NCI-H187 (cell line): Measurements from ENCODE around the gene PCDHGA1.

Source experiments
- DNase-seq, 2 experiments: peaks; one replicate each; lab custom pipeline; 2025; lab: John Stamatoyannopoulos, UW

PCDHGA1 gene

DNA sequence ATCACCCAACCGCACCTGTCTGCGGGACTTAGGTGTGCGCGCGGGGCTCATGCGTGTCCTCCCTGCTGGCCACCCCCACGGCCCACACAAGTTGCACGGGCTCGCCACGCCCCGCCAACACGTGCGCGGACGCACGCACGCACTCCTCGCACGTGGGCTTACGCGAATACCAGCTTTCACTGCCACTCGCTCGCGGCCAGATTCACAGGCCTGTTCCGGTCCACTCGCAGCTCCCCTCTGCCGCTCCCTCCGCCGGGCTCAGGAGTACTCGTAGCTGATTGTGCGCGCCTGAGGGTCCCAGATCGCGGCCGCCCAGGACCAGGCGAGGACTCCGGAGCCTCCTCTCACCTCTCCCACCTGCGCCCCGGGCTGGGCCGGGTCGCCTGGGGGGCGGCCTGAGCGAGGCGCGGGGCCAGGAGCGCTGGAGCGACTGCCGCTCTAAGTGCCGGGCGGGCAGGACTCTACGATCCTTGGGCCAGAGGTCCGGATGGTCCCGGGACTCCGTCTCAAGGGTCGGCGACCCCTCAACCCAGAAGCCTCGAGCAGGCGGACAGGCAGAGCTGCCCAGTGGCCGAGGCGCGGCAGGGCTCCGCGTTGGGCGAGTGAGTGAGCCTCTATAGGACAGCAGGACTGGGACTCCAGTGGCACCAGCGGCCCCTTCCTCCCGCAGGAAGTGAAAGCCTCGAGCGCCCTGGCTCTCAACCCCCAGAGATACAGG, 162.0 kb downstream of the PCDHGA1 start:
- no peak for DNase-seq

DNA sequence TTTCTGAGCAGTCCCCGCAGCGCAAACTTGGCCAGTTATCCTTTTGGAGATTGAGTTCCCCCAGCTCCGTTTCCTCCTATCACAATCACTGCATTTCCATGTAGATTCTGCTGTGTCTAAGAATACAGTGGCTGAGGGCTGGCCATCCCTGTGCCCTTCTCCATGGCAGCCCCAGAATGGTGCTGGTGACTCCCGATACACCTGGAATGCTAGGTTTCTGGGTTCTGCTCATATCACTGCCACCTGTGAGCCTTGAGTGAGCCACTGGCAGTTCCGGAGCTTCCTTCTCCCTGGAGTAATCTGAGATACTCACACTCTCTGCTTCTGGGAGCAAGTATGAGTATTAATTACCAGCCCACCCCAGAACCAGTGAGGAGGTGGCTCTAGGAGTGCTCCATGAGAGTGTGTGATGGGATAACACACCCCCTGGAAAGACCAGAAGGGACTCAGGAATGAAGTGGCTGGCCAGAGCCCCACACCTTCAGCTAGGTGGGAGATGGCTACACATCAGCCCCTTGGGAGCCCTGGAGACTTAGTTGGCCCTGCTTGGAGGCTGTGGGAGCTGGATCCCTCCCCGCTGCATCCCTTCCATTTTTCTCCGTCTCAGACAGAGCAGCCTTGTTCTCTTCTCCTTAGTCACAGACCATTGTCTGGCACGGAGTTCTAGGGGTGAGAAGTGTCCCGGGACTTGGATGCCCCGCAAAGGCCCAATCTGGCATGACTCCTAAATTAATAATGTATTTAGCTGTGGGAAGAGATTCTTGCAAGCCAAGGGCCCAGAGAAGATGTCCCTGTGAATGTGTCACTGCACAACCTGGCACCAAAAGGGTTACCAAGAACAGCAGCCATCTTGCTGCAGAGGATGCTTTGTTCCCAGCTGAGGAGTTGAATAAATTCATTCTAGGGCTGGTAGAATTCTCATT, 163.4 kb downstream of the PCDHGA1 start:
- no peak for DNase-seq

DNA sequence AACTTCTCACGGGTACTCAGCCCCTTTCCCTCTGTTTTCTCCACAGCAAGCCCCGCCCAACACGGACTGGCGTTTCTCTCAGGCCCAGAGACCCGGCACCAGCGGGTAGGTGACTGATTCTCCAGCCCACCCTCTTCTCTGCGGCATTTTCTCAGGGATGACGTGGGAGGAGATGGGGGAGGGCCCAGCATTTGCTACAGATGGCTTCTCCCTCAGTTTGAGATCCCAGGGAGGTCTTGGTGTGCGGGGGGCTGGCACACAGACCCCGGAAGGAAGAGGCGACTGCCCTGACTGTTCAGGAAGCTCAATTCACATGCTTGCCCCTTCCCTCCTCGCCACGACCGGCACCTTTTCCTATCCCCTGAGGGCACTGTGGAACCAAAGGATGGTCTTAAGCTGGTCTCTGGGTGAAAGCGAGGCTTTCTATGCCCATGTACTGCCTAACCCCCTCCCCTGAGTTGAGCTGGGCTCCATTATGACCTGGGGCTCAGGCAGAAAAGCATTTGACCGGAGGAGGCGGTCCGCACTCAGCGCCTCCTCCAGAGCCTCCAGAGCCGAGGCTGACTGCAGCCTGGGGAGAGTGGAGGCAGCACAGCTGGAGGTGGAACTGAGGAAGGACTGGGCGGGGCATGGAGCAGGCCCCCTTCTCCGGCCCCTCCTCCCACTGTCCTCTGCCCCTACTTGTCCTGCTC, 164.6 kb downstream of the PCDHGA1 start:
- no peak for DNase-seq

DNA sequence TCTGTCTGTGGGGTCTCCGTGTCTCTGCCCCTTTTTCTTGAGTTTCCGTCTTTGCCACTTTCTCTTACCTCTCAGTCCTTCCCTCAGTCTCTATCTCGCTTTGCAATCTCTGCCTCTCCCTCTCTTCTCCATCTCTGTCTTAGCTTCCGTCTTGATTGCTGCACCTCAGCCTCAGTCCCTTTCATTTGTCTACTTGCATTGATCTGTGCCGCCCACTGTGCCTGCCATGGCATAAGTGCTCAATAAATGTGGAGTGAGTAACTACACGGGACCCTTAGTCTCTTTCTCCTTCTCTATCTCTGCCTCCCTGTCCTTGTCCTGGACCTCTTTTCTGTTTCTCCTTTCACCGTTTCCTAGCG, 165.1 kb downstream of the PCDHGA1 start:
- no peak for DNase-seq

DNA sequence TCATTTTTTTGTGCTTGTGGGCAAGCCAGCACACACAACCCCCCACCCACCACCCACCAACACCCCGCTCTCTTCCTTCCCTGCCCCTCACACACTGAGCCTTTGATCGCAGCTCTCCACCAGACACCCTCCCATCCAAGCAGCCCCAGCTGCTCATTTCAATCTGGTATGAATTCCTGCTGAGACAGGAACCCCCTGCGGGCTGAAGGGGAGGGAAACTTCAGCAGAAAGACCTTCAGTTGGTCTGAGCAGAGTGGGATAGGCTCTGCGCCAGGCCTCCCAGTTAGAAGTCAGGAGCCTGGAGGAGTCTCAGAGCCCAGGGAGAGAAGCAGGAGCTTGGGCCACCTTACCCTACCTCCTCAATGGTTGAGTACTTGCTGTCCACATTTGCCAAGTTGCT, 165.7 kb downstream of the PCDHGA1 start:
- DNase-seq, result no peak

DNA sequence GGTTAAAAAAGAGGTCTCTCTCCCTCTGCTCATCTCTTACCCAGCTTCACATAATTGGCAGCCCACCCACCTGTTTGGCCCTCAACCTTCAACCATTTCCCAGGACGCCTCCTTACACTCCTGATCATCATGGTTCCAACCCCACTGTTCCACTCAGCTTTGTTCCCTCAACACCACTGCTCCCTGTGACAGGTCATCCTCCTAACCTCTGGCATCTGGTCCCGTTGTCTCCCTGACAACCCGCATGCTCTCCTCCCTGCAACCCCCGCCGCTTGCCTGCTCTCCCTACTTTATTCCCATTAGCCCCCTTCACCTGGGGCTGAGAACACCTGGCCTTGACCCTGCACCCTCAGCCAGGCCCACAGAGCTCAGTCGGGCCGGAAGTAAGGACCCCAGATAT, 171.4 kb downstream of the PCDHGA1 start:
- DNase-seq, result no peak

DNA sequence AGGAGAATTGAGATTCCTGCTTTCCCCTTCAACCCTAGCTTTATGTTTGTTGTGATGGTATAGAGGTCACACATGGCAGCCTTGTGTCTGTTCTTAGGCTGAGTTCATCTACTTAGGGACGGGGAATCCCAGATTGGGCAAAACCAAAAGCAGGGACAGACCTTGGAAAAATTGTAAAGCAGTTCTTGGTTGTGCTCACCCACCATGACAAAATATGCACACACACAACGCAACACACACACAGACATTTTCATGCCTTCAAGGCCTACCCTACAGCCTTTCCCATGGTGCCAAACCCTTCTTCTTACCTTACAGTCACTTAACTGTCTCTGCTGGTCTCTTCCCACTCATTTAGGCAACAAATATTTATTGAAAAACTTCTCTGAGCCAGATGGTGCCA, 173.4 kb downstream of the PCDHGA1 start:
- DNase-seq, result no peak

DNA sequence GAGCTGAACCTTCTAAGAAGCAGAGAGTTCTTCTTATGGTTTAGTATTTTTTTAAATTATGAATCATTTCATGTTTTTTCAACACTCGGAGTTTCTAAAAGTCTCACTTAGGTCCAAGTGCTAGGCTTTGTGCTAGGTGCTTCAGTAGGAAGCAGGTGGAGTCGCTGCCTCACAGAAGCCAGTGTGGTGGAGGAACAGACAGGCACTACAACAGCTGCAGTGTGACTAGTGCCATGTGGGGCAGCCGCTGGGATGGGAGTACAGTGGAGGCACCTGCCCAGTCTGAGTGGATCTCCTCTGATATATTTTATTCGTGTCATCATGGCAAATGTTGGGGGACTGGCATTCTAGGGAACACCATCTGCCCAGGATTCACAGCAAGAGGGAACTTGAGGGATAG, 173.9 kb downstream of the PCDHGA1 start:
- DNase-seq, result no peak

DNA sequence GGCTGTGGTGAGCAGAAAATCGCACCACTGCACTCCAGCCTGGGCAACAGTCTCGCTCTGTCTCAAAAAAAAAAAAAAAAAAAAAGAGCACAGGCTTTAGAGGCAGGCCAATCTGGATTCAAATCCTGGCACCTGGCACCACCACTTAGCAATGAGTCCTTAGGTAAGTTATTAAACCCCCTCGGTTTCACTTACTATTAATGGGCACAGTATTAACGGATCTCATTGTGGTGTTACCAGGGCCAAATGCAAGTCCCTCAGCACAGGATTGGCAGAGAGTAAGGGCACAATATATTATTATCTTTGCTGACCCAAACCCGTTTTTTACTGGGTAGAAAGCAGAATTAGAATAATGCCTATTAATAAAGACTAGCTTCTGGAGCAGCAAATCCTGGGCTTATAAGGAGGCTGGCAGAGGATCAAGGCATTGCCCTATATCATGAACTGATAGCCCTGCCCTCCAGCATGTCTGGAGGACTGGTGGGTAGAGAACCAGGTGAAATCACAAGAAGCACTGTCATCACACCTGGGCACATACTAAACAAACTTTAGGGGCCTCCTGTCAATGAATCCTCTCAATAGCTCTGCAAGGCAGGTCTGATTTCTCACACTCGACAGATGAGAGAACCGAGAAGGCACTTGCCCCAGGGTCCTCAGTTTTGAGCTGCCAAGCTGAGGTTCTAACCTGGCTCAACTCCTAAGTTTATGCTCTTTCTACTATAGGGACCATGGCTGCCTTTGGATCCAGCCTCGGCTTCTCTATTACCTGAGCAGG, 176.3 kb downstream of the PCDHGA1 start:
- no peak for DNase-seq

DNA sequence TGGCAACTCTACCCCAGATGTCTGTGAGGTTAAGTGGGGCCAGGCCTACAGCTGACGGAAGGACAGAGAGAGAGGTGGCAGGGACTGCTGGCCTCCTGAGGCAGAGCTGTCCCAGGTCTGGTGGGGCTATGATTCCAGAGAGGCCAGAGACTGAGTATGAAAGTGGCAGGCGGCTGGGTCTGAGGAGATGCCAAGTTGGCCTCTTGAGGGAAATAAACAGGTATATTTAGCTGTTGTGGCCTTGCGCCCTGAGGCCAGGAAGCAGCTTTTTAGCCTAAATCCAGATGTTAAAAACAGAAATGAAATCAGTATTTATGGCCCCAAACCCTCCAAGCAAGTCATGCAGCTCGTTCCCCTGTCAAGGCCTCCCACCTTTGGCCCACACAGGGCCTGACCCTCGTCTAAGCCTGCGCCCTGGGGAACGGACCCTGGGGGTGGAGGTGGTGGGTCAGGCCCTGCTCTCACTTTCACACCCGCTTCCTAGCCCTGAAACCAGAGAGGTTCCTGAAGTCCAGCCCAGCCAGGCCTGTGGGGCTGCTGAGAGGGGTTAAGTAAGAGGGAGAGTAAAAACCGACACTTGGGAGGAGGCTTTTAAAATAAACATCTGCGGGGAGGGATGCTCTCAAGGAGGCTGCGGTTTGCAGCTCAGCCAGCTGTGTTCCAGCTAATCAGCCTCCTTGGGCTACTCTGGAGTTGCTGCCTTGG, 177.2 kb downstream of the PCDHGA1 start:
- no peak for DNase-seq

DNA sequence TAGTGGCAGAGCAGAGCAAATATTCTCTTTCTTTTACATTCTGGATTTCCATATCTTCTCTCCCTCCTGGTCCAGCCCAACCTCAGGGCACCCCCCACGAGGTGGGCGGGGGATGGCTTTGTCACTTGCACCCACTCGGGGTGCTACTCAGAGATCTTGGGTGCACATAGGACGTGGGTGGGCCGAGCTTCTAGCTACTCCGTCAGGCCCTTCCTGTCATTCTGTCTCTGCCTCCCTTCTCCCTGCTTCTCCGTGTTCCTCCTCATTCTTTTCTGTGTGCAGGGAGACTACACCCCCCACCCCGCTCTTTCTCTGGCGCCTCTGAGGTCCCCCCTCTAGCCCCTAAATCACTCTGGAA, 178.1 kb downstream of the PCDHGA1 start:
- no peak for DNase-seq

DNA sequence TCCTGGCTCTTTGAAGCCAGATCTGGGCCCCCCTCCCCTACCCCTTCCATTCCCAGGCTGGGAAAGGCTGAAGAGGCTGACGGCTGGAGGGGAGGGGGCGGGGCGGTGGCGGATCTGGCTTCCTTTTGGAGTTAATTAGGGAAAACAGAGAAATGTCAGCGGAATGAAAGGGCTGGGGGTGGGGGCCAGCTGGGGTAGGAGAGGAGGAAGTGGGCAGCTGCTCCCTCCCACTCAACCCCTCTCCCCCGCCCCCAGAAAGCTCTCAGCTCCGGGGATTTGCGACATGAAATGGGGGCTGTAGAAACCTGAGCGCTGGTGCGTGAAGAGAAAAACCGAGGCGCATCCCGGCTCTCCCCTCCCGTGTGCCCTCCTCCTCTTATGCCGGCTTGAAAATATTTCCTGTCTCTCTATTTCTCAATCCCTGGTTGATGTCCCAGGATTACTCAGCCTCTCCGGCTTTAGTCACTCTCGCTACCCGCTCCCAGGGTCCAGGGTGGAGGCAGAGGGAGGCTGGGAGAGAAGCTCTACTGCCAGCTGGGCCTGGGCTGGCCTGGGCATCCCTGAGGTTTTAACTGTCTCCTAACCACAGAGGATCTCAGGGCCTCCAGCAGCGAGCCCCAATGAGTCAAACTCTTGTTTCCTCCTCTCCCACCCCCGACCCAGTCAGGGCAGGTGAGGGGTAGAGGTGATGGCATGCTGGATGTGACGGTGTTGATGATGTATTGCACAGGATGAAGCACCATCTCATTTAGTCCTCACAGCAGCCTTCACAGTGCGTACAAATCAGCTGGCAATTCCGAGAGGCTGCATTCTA, 178.7 kb downstream of the PCDHGA1 start:
- no peak for DNase-seq

DNA sequence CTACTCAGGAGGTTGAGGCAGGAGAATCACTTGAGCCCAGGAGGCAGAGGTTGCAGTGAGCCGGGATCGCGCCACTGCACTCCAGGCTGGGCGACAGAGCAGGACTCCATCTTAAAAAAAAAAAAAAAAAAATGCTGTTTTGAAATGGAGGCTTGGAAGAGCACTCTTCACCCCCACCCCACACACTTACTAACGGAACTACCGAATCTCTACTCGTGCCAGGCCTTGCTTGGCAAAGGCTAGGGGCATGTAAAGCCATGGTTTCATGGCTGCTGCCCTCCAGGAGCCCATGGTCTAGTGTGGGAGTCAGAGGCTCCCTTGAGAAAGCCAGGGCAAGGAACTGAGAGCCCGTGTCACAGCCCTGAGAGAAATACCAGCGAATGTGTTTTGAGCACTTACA, 179.8 kb downstream of the PCDHGA1 start:
- DNase-seq, result no peak

DNA sequence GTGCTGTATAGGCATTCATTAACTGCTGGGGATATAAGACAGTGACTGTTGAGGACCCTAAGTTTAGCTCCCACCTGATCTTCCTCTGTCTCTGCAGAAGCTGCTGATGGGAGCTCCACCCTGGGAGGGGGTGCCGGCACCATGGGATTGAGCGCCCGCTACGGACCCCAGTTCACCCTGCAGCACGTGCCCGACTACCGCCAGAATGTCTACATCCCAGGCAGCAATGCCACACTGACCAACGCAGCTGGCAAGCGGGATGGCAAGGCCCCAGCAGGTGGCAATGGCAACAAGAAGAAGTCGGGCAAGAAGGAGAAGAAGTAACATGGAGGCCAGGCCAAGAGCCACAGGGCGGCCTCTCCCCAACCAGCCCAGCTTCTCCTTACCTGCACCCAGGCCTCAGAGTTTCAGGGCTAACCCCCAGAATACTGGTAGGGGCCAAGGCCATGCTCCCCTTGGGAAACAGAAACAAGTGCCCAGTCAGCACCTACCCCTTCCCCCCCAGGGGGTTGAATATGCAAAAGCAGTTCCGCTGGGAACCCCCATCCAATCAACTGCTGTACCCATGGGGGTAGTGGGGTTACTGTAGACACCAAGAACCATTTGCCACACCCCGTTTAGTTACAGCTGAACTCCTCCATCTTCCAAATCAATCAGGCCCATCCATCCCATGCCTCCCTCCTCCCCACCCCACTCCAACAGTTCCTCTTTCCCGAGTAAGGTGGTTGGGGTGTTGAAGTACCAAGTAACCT, 180.7 kb downstream of the PCDHGA1 start:
- no peak for DNase-seq

DNA sequence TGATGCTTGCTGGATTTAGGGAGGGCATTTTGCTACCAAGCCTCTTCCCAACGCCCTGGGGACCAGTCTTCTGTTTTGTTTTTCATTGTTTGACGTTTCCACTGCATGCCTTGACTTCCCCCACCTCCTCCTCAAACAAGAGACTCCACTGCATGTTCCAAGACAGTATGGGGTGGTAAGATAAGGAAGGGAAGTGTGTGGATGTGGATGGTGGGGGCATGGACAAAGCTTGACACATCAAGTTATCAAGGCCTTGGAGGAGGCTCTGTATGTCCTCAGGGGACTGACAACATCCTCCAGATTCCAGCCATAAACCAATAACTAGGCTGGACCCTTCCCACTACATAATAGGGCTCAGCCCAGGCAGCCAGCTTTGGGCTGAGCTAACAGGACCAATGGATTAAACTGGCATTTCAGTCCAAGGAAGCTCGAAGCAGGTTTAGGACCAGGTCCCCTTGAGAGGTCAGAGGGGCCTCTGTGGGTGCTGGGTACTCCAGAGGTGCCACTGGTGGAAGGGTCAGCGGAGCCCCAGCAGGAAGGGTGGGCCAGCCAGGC, 181.5 kb downstream of the PCDHGA1 start:
- DNase-seq, result no peak

DNA sequence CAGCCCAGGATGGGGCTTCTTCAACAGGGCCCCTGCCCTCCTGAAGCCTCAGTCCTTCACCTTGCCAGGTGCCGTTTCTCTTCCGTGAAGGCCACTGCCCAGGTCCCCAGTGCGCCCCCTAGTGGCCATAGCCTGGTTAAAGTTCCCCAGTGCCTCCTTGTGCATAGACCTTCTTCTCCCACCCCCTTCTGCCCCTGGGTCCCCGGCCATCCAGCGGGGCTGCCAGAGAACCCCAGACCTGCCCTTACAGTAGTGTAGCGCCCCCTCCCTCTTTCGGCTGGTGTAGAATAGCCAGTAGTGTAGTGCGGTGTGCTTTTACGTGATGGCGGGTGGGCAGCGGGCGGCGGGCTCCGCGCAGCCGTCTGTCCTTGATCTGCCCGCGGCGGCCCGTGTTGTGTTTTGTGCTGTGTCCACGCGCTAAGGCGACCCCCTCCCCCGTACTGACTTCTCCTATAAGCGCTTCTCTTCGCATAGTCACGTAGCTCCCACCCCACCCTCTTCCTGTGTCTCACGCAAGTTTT, 182.1 kb downstream of the PCDHGA1 start:
- DNase-seq, result peak; percentile 83 to 86

DNA sequence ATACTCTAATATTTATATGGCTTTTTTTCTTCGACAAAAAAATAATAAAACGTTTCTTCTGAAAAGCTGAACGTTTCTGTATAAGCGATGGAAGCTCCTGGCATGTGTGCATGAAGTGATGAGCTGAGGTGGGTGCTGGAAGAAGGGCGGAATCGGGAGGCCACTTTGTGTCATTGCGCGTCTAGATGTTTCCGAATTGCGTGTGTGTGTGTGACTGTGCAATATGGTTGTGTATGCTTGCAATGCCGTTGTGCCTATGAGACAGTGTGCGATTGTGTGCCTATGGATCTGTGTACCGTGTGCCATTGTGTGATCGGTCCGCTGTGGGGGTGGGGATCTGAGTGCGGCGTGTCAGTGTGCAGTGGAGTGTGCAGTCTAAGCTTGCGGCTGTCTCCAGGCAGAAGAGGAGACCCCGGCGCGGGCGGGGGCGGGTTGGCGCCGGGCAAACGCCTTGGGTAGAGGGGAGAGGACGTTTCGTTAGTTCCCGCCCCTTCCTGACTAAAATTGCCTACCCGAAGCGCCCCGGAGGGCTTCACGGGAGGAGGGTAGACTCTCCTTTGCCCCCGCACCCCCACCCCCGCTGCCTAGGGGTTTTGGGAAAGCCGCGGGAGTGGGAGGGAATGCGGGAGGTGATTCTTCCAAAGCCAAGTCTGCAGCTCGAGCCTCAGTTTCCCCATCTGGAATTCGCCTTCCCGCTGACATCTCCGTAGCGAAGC, 182.8 kb downstream of the PCDHGA1 start:
- peak; percentile 20 to 21 for DNase-seq

DNA sequence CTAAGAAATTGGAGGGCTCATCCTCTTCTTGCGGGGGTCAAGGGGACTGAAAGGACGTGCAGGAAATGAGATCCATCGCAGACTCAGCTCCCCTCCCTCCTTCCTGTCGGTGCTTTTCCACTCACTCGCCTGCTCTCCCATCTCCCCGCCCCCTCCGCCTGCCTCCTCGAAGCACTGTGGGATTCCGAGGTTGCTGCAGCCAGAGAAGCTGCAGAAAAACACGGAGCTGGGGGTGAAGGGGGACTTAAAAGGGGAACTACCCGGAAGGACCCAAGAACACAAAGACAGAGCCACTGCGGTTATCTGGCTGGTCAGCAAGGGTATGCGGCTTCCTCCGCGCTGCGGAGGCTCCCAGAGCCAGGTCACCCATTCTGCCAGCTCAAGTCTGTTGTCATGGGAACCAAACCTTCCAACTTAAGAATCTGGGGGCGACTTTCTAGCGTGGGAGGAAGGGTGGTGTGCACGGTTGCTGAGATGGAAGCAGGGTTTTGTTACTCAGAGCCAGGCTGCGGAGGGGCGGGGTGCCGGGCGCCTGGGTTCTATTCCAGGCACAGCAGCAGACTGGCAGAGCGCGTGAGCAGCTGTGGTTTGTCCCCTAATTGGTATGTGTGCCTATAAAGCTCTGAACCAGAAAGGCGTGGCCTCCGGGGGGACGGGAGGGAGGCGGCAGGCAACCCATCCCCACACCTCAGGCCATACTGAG, 183.5 kb downstream of the PCDHGA1 start:
- DNase-seq, result peak; percentile 45 to 58
